ENCODE measurements around the gene C9orf40.

GRCh38 chr9:74974558-74974957 lies 21.8 kb upstream of the C9orf40 start:
- no peak for TF ChIP-seq MYC (IDR thresholded peaks at IDR 0.05; ENCODE audit: low read depth, low read length)
- TF ChIP-seq, protein P1, sequence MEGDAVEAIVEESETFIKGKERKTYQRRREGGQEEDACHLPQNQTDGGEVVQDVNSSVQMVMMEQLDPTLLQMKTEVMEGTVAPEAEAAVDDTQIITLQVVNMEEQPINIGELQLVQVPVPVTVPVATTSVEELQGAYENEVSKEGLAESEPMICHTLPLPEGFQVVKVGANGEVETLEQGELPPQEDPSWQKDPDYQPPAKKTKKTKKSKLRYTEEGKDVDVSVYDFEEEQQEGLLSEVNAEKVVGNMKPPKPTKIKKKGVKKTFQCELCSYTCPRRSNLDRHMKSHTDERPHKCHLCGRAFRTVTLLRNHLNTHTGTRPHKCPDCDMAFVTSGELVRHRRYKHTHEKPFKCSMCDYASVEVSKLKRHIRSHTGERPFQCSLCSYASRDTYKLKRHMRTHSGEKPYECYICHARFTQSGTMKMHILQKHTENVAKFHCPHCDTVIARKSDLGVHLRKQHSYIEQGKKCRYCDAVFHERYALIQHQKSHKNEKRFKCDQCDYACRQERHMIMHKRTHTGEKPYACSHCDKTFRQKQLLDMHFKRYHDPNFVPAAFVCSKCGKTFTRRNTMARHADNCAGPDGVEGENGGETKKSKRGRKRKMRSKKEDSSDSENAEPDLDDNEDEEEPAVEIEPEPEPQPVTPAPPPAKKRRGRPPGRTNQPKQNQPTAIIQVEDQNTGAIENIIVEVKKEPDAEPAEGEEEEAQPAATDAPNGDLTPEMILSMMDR (IDR thresholded peaks at IDR 0.05; ENCODE audit: low read depth, low read length): no peak
